ENCODE data around the gene TALDO1. TPM values are rescaled to one million over a fixed set of nuclear protein-coding genes. Genes with fewer than 3 reads are reported as not detected.

The TALDO1 gene
- total and polyA plus RNA-seq, 4 donors, result 72.5 to 181 (median 128) TPM

- no peak overlapping the region for H3K9ac ChIP-seq (ENCODE audit: low read depth in 1 of 2, low read length in 2 of 2)
- H3K4me1 ChIP-seq (ENCODE audit: control insufficient read depth in 4 of 4, insufficient read depth in 4 of 4, low read length in 3 of 4), result peaks cover 10 to 26% (median 15%) of the 10 kb centered on the region in 4 donors
- no peaks in the 10 kb centered on the region for H3K27me3 ChIP-seq (ENCODE audit: control insufficient read depth in 4 of 4, insufficient read depth in 4 of 4, low read length in 3 of 4)
- no peak overlapping the region for H3K4me3 ChIP-seq (ENCODE audit: low read depth in 1 of 3, low read length in 3 of 3)
- H3K27ac ChIP-seq (ENCODE audit: low read depth in 1 of 2, low read length in 2 of 2), result no peak overlapping the region
- 94% methylated on average over 9 of the region's 9 CpGs for WGBS
- no peak for DNase-seq (ENCODE audit: low spot score)
- no peaks in the 10 kb centered on the region for H3K9me3 ChIP-seq (ENCODE audit: control insufficient read depth in 4 of 4, low read length in 3 of 4)
- TF ChIP-seq, protein P1, sequence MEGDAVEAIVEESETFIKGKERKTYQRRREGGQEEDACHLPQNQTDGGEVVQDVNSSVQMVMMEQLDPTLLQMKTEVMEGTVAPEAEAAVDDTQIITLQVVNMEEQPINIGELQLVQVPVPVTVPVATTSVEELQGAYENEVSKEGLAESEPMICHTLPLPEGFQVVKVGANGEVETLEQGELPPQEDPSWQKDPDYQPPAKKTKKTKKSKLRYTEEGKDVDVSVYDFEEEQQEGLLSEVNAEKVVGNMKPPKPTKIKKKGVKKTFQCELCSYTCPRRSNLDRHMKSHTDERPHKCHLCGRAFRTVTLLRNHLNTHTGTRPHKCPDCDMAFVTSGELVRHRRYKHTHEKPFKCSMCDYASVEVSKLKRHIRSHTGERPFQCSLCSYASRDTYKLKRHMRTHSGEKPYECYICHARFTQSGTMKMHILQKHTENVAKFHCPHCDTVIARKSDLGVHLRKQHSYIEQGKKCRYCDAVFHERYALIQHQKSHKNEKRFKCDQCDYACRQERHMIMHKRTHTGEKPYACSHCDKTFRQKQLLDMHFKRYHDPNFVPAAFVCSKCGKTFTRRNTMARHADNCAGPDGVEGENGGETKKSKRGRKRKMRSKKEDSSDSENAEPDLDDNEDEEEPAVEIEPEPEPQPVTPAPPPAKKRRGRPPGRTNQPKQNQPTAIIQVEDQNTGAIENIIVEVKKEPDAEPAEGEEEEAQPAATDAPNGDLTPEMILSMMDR (IDR thresholded peaks at IDR 0.05; ENCODE audit: low read depth, low read length, missing input control), result no peak
- TF ChIP-seq NR2F2 (IDR thresholded peaks at IDR 0.05), result no peak
- no peak for TF ChIP-seq JUND (IDR thresholded peaks at IDR 0.05)
- no peak for TF ChIP-seq ZBTB33 (IDR thresholded peaks at IDR 0.05)
- no peak for TF ChIP-seq FOXA1 (IDR thresholded peaks at IDR 0.05)
- no peak for TF ChIP-seq HNF4G (IDR thresholded peaks at IDR 0.05)
- TF ChIP-seq, protein P2, sequence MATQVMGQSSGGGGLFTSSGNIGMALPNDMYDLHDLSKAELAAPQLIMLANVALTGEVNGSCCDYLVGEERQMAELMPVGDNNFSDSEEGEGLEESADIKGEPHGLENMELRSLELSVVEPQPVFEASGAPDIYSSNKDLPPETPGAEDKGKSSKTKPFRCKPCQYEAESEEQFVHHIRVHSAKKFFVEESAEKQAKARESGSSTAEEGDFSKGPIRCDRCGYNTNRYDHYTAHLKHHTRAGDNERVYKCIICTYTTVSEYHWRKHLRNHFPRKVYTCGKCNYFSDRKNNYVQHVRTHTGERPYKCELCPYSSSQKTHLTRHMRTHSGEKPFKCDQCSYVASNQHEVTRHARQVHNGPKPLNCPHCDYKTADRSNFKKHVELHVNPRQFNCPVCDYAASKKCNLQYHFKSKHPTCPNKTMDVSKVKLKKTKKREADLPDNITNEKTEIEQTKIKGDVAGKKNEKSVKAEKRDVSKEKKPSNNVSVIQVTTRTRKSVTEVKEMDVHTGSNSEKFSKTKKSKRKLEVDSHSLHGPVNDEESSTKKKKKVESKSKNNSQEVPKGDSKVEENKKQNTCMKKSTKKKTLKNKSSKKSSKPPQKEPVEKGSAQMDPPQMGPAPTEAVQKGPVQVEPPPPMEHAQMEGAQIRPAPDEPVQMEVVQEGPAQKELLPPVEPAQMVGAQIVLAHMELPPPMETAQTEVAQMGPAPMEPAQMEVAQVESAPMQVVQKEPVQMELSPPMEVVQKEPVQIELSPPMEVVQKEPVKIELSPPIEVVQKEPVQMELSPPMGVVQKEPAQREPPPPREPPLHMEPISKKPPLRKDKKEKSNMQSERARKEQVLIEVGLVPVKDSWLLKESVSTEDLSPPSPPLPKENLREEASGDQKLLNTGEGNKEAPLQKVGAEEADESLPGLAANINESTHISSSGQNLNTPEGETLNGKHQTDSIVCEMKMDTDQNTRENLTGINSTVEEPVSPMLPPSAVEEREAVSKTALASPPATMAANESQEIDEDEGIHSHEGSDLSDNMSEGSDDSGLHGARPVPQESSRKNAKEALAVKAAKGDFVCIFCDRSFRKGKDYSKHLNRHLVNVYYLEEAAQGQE (IDR thresholded peaks at IDR 0.05), result no peak
- TF ChIP-seq MAX (IDR thresholded peaks at IDR 0.05), result no peak
- TF ChIP-seq HNF4A (conservative IDR thresholded peaks at IDR 0.05), result no peak
- no peak for TF ChIP-seq EGR1 (IDR thresholded peaks at IDR 0.05; ENCODE audit: low read depth in 2 of 2)
- no peak for TF ChIP-seq RXRA (IDR thresholded peaks at IDR 0.05)
- no peak for TF ChIP-seq YY1 (IDR thresholded peaks at IDR 0.05)
- TF ChIP-seq TAF1 (conservative IDR thresholded peaks at IDR 0.05), result no peak
- no peak for TF ChIP-seq SP1 (IDR thresholded peaks at IDR 0.05)
- TF ChIP-seq GABPA (IDR thresholded peaks at IDR 0.05 in 1 of 2, conservative IDR thresholded peaks at IDR 0.05 in 1 of 2), result no peak
- TF ChIP-seq, protein P3, sequence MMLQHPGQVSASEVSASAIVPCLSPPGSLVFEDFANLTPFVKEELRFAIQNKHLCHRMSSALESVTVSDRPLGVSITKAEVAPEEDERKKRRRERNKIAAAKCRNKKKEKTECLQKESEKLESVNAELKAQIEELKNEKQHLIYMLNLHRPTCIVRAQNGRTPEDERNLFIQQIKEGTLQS (IDR thresholded peaks at IDR 0.05), result no peak
- no peak for TF ChIP-seq FOXA2 (IDR thresholded peaks at IDR 0.05)
- peaks cover 5 to 25% (median 12%) of the 10 kb centered on the region in 4 donors for H3K36me3 ChIP-seq (ENCODE audit: control insufficient read depth in 4 of 4, insufficient read depth in 3 of 4, low read depth in 1 of 4, low read length in 3 of 4)
Measured at GRCh38 chr11:773830-774229, 26.6 kb downstream of the TALDO1 start.
